Activated T-cell treated with anti-CD3 and anti-CD28 coated beads for 4 hours (primary cell): ENCODE data around the gene NFIA.

Source experiments
- DNase-seq: peaks from one replicate; pipeline ENCODE4 v3.0.0-alpha.2; 2020

The NFIA gene

DNA sequence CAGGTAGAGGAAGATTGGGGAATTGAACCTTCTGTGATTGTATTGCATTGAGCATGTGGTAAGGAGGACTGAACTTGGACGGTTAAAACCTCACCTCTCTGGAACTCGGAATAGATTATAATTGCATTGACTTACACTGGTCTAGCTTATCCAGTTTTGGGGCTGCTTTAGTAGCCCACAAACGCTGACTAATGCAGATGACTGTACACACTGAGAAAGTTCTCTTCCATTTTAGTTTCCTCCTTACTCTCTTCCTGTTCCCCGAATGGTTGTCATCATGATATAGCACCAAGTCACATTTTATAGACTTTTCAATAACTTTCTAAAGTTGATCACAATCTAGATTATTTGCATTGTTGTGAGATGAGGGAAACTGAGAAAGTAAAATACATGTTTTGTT lies 78.2 kb downstream of the NFIA start:
- no peak for DNase-seq

DNA sequence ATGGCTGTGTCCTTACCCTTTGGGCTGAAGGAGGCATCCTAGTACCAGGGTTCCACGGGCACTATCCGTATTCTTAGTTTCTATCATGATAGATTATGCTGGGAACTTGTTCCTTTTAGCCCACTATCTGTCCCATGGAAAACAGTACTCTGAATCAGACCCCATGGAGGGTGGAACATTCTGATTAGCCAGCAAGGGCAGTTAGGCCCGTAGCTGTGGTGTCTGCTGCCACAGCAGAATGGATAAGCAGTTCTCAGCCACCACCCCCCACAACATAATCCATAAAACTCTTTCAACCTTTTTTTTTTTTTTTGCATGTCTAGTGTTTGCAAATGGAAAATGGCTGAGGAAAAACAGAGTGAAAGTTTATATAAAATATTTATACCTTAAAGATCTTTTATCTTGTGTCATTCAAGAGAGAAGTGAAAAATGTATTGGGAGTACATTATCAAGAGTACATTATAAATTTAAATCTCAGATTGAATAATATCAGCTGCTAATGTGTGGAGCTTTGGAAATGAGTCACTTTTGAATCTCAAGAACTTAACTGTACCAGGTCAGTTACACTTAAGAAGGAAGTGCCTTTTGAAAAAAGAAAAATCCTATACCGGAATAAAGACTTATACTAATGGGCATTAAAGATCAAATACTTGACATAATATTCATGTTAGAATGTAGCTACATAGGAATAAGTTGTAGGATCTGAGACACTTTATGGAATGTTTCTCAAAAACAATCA lies 80.3 kb downstream of the NFIA start:
- no peak for DNase-seq

DNA sequence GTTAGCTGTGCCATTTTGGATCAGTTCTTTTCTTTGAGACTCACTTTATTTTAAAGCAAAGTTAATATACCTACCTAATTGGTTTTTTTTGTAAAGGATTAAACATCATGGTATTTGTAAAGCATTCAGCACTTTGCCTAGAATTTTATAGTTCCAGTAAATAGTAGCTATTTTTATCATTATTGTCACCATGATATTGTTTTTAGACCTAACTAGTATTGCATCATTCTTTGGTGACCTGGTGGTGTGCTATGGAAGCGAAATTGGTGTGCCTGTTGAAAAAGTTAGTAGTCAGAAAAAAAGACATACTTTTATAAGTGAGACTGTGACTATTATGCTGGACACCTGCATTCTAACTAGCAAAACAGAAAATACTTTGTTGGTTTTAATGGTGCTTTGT lies 81.0 kb downstream of the NFIA start:
- no peak for DNase-seq

DNA sequence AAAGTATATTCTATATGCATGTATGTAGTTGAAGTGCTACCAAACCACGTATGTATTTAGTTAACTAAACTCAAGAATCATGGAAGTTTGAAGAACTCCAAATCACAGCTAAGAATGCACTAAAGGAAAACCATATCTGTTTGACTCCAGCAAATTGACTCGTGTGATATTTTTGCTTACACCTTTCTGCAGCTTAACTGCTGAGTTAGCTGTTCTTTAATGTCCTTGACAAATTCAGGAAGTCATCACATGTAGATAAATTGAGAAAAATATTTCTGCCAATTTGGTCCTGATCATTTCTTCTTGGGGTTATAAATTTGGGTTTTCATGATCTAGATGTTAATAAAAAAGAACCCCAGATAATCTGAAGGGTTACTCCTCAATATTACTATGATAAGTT lies 83.0 kb downstream of the NFIA start:
- no peak for DNase-seq

DNA sequence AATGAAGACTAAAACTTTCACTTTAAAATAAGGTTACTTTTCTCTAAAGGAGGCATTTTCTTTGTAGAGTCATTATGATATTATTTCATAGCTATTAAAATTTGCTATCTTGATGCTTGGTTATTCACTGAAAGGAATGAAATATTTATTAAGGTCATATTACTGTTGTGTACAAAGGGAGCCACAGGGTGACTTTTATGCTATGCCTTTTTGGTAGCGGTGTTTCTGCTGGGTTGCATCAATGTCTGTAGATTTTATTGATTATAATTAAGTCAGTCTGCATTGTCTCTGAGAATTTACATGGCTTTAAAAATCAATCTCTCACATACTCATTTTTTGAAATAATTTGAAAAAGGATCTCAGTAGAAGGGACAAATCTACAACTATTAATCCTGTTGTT lies 84.9 kb downstream of the NFIA start:
- DNase-seq: no peak

DNA sequence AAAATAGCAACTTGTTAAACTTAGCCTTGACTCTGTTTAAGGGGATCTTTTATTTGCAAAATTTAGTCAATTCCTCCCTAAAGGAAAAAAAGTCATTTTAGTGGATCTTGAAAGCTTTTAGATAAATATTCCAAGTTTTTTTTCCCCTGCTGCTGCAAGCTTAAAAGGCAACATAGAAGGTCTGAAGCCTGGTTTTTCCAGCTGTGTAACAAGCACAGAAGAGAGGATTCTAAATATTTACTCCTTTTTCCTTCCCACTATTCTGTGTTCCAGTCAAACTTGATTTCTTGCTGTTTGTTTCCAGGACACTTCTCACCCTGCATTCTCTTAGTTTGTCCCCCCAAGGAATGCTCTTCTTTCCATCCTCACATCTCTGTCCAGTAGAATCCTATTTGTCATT lies 86.7 kb downstream of the NFIA start:
- DNase-seq: no peak

DNA sequence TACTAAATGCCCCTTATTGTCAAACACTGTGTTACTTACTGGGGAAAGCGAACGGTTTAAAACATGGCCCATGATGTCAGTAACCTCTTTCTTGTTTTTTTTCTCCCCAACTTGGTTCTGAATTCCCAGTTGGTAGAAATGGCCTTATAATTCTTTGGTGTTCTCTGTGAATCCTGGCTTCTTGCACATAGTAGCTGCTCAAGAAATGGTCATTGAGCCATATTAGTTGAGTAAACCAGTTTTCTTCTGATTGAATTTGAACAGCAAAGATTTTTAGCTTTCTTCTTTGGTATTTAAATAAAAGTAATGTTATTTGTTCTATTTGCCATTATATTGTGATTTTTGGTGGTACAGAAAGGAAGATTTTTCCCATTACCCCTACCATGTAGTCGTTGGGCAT lies 87.3 kb downstream of the NFIA start:
- DNase-seq: no peak

DNA sequence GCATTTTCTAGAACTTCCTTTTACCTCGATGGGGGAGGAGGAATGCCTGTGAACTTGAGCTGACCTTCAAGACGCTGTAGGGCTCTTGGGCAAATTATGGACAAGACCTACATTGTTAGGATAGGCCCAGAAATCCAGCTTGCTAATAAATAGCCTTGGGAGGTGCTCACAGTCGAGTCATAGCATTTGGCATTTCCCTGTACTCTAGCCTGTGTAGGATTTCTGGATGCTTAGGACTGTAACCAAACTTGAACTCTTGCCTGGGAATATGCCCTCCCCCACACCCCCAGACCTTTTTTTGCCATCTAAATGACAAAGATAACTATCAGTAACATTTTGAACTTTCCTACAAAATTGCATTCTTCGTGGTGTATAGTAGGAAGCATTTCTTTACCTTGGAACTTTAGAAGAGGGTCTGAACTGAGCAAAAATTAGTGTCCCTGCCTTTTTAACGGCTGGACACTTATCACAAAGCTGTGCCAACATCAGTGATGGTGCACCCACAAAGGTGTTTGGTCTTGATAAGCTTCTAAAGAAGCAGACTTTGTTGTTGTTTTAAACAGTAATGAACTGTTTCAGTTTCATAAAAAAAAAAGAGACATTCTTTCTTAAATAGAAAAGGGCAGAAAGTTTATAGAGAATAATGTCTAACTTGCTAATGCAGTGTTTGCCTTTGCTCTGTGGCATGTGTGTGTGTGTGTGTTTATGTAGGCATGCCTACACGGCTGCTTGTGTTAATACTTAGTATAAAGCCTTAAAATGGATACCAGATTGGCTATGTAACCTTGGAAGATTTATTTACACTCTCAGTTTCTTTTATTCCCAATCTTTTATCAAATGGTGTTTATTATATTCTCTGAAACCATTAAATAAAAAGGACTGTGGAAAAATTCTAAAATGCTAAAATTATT lies 88.2 kb downstream of the NFIA start:
- no peak for DNase-seq

DNA sequence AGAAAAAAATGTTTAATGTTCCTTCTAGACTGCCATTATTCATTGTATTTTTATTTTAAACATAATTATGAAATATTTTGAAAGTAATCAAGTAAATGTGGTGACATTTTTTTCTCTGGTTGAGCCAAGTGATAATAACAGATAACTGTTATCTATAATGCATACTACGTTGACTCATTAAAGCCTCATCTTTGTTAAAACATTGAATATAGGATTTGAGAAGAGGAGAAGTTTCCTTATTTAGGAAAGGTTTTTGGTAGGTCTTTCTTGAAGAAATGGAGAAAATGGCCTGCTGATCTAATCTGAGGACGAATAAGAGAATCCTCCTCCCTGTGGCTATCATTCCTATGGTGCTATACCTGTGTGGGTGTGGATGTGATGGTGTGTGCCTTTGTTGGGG lies 89.0 kb downstream of the NFIA start:
- no peak for DNase-seq

DNA sequence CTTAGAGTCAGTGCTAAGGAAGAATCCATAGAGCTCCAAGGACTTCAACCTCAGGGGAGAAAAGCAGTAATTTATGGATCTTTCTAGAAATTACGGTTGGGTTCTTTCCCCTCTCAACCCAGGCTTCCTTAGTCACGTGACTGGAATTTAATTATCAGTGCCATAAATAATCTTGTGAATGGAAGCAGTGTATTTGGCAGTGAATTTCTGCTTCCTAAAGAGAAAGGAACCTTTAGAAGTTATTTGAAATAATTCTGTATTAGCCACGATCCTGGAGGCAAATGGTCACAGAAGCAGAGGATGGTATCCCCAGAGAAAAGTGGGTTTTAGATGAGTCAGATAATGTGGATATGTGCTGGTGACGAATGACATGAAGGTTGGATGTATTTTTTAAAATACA lies 89.6 kb downstream of the NFIA start:
- no peak for DNase-seq

DNA sequence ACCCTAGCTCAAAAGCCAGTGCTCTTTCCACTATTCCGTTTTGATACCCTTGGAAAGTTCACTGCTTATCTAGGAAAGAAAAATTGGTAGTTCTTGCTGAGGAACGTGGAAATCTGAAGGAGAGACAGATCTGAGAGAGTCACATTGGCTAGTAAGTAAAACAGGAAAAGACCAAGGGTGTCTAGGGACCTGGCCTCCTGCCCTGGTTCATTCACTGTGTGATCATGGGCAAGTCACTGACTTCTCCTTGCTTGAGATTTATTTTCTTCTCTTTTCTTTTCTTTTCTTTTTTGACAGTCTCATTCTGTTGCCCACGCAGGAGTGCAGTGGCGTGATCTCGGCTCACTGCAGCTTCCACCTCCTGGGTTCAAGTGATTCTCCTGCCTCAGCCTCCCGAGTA lies 90.8 kb downstream of the NFIA start:
- no peak for DNase-seq

DNA sequence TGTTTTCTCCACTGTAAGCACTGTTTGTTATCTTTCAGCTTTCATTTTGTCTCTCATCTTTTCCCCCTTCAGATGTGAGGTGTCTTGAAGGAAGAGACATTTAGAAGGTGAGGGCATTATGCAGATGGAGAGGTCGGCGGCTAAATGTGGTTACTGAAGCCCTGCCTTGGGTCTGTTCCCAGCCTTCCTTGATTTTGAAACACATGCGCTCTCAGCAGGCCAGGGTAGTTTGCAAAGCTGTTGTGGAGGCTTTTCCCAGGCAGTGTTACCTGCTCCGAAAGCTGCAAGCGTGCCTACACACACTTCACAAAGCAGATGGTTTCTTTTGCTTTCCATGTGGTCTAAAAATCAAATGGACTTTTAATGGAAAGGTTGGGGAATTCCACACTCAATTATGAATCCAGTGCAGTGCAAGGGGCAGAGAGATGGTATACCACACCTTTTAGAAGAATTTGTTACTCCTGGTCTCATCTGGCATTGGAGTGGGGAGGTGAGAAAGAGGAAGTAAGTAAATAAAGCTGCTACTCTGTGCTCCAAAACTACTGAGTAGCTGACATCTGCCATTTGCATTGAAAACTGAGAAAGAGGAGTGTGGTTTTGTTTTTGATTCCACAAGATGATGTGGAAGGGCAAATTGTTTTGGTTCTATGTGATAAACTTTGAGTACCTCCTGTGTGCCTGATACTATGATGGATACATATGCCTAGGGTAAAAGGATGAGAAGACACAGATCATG lies 91.9 kb downstream of the NFIA start:
- DNase-seq: no peak

DNA sequence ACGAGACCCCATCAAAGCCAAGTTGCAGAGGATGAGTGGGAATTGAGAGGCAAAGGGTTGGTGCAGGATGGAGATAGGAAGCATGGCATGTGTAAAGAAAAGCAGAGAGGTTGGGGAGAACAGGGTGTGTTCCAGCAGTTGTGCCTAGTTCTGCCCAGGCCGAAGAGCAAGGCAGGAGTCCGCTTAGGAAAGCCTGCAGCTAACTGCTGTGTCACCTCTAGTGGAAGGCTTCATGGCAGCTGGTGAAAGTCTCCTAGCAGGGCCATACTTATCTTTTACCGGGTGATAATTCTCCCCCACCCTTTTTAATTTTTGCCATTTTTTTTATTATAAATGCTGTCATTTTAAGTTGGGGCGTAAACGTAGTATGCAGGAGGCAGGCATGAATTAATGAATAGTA lies 93.6 kb downstream of the NFIA start:
- no peak for DNase-seq

DNA sequence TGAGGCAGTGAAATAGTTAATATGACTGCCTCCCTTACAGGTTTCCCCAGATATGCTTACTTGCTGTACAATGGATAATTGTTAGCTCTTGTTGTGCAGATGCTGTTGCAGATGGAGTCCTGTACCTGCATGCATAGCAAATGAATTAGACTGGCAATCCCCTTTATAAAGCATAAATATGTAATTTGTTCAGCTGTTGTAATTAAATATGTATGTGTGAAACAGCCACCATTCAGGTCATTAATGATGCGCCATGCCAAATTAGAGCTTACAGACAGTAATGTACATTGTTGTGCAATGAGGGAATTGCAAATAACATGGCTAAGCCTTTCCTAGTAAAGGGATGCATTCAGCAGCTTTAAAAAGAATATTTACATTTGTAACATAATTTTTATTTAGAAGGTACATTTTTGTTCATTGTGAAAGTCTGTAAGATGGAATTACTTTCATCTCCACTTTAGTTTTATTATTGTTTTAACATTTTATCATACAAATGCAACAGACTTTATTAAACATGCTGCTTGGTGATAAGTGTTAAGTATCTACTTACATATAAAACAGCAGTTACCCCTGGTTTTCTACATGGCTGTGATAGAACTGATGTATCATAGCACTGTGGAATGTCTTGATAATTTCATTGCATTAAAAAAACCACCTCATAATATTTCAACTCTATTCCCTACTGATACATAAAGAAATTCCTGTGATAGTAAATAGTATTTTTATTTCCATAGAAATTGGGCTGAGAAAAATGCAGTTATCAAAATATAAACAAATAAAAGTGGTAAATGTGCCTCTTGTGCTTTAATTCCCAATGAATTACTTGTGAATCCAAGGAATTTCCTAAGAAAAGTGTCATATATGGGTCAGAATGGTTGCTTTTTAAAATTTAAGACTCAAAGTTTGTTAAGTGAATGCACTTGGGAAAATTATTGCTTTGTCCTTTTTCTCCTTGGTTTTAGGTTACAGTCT lies 99.0 kb downstream of the NFIA start:
- no peak for DNase-seq

DNA sequence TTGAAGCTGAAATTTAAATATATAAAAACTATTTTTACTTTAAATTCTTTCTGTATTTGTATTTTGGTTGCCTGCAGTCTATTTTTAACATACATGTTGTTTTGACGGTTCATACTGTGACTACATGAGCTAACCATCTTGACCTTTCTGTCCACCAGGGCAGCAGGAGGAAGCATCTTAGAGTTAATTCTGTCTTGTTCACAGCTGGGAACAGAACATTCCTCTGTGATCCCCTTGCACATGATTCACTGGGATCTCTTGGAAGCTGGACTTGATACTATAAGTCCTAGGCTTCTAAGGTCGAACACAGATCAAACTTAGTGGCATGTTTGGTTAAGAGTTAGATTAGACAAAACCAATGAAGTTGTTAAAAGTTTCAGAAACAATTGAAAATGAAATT lies 99.7 kb downstream of the NFIA start:
- no peak for DNase-seq

DNA sequence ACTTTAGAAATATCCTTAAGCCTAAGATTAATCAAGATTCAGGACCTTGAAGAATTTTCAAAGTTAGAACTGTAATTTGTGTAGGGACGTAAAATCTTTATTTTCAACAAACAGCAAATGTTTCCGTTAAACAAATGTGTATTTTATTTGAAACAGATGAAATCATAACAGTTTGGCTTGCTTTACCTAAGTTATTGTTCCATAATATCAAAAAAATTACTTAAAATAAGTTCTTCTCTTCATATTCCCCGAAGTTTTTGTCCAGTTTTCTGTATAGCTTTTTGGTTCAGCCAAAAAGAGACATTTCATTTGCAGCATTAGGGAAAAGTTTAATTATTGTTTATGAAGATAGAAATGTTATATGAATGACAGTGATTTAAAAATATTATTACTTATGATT lies 100.1 kb downstream of the NFIA start:
- no peak for DNase-seq

DNA sequence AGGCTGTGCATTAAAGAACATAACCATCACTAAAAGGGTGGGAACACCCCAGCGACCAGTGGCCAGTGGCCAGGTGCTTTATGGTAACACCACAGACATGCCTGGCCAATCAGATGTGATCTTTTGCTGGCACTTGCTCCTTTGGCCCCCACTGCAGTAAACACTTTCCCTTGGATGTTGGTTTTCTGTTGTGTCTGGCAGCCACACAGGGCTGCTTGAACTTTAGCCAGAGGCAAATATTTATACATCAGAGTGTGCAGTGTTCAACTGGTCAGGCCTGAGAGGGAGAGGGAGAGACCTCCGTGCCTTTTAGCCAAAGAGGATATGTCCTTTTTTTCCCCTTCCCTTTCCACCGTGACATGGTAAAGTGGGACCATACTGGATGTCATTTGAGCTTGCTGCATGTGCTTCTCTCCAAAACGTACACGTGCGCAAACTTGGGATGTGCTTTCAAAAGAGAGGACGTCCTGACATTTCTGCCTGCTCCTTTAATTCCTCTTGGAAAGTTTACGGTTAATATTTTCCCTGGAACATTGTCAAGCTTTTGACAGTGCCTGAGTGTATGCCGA lies 101.2 kb downstream of the NFIA start:
- DNase-seq: no peak

DNA sequence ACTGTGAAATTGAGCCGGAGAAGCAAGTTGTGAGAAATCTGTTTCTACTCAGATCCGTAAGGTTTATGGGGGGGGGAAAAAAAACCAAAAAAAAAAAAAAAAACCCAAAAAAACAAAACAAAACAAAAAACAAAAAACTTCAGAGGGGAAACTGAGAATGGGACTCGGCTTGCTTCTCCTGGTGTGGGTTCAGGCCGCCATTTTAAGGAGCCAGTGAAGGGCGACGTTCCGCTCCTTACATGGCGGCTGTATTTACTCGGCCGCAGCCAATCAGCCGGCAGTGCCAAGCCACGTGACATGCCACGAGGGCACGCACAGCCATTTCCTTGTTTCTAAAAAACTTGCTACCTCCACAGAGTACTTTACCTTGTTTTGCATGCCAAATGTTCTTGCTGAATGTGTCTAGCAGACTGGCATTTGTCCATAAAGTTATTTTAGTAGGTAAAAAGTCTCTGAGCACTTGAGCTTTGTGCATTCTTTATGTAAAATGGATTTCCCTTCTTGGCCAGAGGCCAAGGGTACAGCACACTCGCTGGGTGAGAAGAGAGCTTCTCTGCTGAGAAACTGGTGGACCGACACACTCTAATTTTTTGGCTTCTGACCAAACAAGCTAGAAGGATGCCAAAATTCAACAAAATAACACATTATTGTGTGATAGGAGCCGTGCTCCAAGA lies 101.8 kb downstream of the NFIA start:
- no peak for DNase-seq

DNA sequence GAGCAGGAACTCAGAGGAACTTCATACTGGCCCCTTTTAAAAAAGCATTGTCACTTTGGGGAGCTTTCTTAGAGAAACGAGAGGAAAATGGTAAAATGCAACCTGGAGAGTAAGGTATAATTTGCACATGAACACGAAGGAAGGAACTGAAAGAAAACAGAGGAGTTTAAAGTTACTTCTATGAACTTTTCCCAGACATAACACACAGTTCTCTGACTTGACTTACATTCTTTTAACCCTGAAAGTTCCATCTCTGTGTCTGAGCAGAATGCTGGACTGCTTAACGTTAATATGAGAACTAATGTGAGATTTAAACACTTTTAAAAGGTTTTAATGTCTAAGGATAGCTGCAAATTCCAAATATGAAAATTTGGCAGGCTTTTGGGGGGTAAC lies 102.3 kb downstream of the NFIA start:
- no peak for DNase-seq

DNA sequence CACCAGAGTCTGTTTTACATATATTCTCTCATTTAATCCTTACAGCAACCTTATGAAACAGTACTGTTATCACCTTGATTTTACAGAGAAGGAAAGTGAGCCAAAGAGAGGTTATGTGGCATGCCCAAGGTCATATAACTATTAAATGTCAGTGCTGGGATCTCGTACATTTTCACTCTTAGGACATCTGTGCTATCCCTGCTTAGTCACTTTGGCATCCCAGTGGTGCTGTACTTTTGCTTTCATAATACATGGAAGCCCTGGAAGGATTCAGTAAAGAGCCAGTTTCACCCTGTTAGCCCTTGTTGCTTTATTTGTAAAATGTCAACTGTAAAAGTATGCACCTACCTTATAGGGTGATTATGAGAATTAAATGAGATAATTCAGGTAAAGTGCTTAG lies 104.4 kb downstream of the NFIA start:
- DNase-seq: no peak

DNA sequence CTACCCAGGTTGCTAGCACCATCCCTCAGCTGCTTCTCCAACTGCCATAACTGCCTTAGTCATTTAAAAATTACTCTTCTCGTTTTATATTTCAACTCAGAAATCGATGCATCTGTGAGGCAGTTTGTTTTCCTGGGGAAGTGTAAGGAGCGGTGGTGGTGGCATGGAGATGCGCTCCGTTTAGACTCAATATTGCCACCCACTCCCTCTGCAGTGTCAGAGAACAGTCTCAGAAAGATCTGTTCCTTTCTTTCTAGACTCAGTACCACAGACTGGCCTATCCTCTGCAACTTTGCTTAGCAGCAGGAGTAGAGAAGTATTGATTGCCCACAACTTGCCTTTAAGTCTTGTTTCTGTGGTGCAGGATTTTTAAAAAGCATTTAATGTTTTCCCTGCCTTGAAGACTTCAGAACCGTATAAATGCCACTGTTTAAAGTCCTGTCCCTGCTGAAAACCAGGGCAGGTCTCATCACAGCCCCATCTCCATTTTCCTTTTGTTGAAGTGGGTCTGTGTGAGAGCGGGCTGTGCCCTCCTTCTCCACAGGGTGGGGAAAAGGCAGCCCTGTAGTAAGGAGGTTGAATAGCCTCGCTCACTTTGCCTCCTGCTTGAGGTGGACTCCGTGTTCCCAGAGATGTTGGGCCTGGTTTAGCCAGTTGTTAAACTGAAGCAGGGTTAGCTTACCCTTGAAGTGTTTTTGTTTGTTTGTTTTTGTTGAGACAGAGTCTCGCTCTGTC lies 105.2 kb downstream of the NFIA start:
- no peak for DNase-seq
